HepG2 (cell line): ENCODE data around the gene CTDNEP1. TPM values are rescaled to one million over a fixed set of nuclear protein-coding genes. Genes with fewer than 3 reads are reported as not detected.
A peak's percentile ranks its signal among the peaks of the same experiment; 100 is the strongest.

Experiments
- ATAC-seq: fragments of 200-7000 bp; cut with Tn5 transposase; 3 replicates; pipeline ENCODE4 v1.9.1; 2020; ENCODE audit warnings: mild to moderate bottlenecking, moderate library complexity
- BruUV-seq: library from RNA; stranded (reverse); fragments of 400-500 nt; replicated peaks from 2 replicates; lab custom pipeline; 2021; lab: Mats Ljungman, UMichigan
- CTCF ChIA-PET: fragments of 300-600 bp; formaldehyde crosslinking; extraction: SDS; loops from one replicate; lab custom pipeline; 2021; ENCODE audit warnings: low total read pairs, inconsistent platforms, low intra/inter-chr PET ratio; lab: Yijun Ruan, JAX
- POLR2A ChIA-PET: fragments of 350-600 bp; sonication (Branson Sonifier 250); formaldehyde crosslinking; loops from one replicate; lab custom pipeline; 2020; ENCODE audit warnings: antibody characterized with exemption, inconsistent platforms; lab: Yijun Ruan, JAX
- DNase-seq: peaks from one replicate; pipeline ENCODE4 v3.0.0-alpha.2; 2015; ENCODE audit warnings: low spot score
- FAIRE-seq: peaks from 3 replicates; lab custom pipeline; 2011; peaks lifted over from hg19 to GRCh38; lab: Jason Lieb, UNC
- H2AFZ ChIP-seq: one replicate; pipeline ENCODE4 v1.6.1; 2011; ENCODE audit warnings: low read length, inconsistent platforms
- H3K27ac ChIP-seq: fragments of 300-600 bp; 3 replicates; pipeline ENCODE4 v1.8.0; 2011; ENCODE audit warnings: mixed run types, mild to moderate bottlenecking, mixed read lengths, low read length, inconsistent platforms; ENCODE audit not compliant: insufficient read depth; ENCODE audit errors: extremely low read length
- H3K27me3 ChIP-seq, 2 experiments: fragments of 200-600 bp in 1 of 2; 2 replicates in 1 of 2; 3 replicates in 1 of 2; pipeline versions ENCODE4 v1.6.0 to v1.8.0; 2011; ENCODE audit warnings: low read length in 2 of 2, mild to moderate bottlenecking in 2 of 2, moderate library complexity in 2 of 2, inconsistent platforms in 1 of 2; ENCODE audit not compliant: insufficient read depth in 2 of 2, control insufficient read depth in 1 of 2
- H3K36me3 ChIP-seq, 2 experiments: fragments of 200-600 bp in 1 of 2; replicated peaks in 1 of 2; 2 replicates in 1 of 2; 3 replicates in 1 of 2; pipeline versions ENCODE4 v1.5.1 to v1.8.0; 2011; ENCODE audit warnings: low read length in 2 of 2, inconsistent platforms in 1 of 2; ENCODE audit not compliant: insufficient read depth in 2 of 2, control insufficient read depth in 1 of 2
- H3K4me1 ChIP-seq: 2 replicates; pipeline ENCODE4 v1.5.1; 2012; ENCODE audit warnings: low read length, inconsistent platforms; ENCODE audit not compliant: insufficient read depth
- H3K4me2 ChIP-seq: 2 replicates; pipeline ENCODE4 v1.6.0; 2011; ENCODE audit warnings: low read depth, low read length, inconsistent platforms
- H3K4me3 ChIP-seq, 3 experiments: fragments of 200-600 bp in 1 of 3; sonication (generic), shearing (Covaris generic) in 1 of 3; replicated peaks in 1 of 3; 2 replicates each; pipeline ENCODE4 v1.5.1; 2011 to 2016; ENCODE audit warnings: low read length in 3 of 3, inconsistent platforms in 2 of 3, low read depth in 2 of 3, mild to moderate bottlenecking in 2 of 3, control low read depth in 1 of 3, mixed read lengths in 1 of 3; ENCODE audit not compliant: insufficient read depth in 1 of 3
- H3K79me2 ChIP-seq: one replicate; pipeline ENCODE4 v1.6.1; 2011; ENCODE audit warnings: low read length, inconsistent platforms; ENCODE audit not compliant: insufficient read depth
- H3K9ac ChIP-seq: 2 replicates; pipeline ENCODE4 v1.6.0; 2011; ENCODE audit warnings: mild to moderate bottlenecking, low read depth, low read length, inconsistent platforms; ENCODE audit not compliant: insufficient read depth
- H3K9me3 ChIP-seq: 2 replicates; pipeline ENCODE4 v1.5.1; 2012; ENCODE audit warnings: mild to moderate bottlenecking, low read length
- H4K20me1 ChIP-seq: 2 replicates; pipeline ENCODE4 v1.6.0; 2011; ENCODE audit warnings: inconsistent platforms, mild to moderate bottlenecking, low read length, moderate library complexity; ENCODE audit not compliant: insufficient read depth
- ESRRA ChIP-seq: sonication (generic); formaldehyde crosslinking; IDR thresholded peaks from 2 replicates; pipeline ENCODE4 v1.5.1; 2020; ENCODE audit warnings: mild to moderate bottlenecking, low read depth, missing genetic modification reagents
- LCORL ChIP-seq, 2 experiments: fragments of 450-650 bp in 1 of 2; sonication (generic) in 1 of 2; formaldehyde crosslinking in 1 of 2; IDR thresholded peaks; 2 replicates each; pipeline versions ENCODE4 v1.5.0 to v1.6.1; 2017 to 2020; ENCODE audit warnings: antibody characterized with exemption in 1 of 2, missing genetic modification reagents in 1 of 2
- MBNL3 ChIP-seq: fragments of 250-450 bp; sonication (Bioruptor Pico); conservative IDR thresholded peaks from 2 replicates; pipeline ENCODE4 v1.8.0; 2022; ENCODE audit warnings: mild to moderate bottlenecking, inconsistent platforms
- MXD1 ChIP-seq: sonication (generic); formaldehyde crosslinking; IDR thresholded peaks from 2 replicates; pipeline ENCODE4 v1.4.0; 2020; ENCODE audit warnings: mild to moderate bottlenecking, missing genetic modification reagents
- MYPOP ChIP-seq: sonication (generic); formaldehyde crosslinking; IDR thresholded peaks from 2 replicates; pipeline ENCODE4 v1.8.1; 2023; ENCODE audit warnings: mild to moderate bottlenecking, moderate library complexity, missing genetic modification reagents
- PATZ1 ChIP-seq: sonication (generic); formaldehyde crosslinking; IDR thresholded peaks from 2 replicates; pipeline ENCODE4 v1.4.0; 2020; ENCODE audit warnings: missing genetic modification reagents
- SMARCE1 ChIP-seq: fragments of 450-650 bp; IDR thresholded peaks from 2 replicates; pipeline ENCODE4 v1.6.1; 2017; ENCODE audit warnings: borderline replicate concordance
- ZBTB20 ChIP-seq: sonication (generic); formaldehyde crosslinking; IDR thresholded peaks from 2 replicates; pipeline ENCODE4 v1.8.1; 2023; ENCODE audit warnings: missing genetic modification reagents, low read depth, mild to moderate bottlenecking, borderline replicate concordance
- ZBTB21 ChIP-seq: sonication (generic); formaldehyde crosslinking; IDR thresholded peaks from 2 replicates; pipeline ENCODE4 v1.4.0; 2020; ENCODE audit warnings: missing genetic modification reagents
- ZFP36 ChIP-seq: fragments of 150-350 bp; IDR thresholded peaks from 2 replicates; pipeline ENCODE4 v1.6.1; 2018; ENCODE audit warnings: borderline replicate concordance, low read length, low read depth; ENCODE audit not compliant: partially characterized antibody
- ZMYM4 ChIP-seq: sonication (generic); formaldehyde crosslinking; IDR thresholded peaks from 2 replicates; pipeline ENCODE4 v1.8.1; 2023; ENCODE audit warnings: mild to moderate bottlenecking, missing genetic modification reagents
- ZNF326 ChIP-seq: sonication (generic); formaldehyde crosslinking; IDR thresholded peaks from 2 replicates; pipeline ENCODE4 v1.4.0; 2020; ENCODE audit warnings: missing genetic modification reagents, borderline replicate concordance
- ZNF564 ChIP-seq: sonication (generic); formaldehyde crosslinking; IDR thresholded peaks from 2 replicates; pipeline ENCODE4 v1.8.1; 2023; ENCODE audit warnings: mild to moderate bottlenecking, missing genetic modification reagents
- ZNF710 ChIP-seq: sonication (generic); formaldehyde crosslinking; IDR thresholded peaks from 2 replicates; pipeline ENCODE4 v1.5.0; 2020; ENCODE audit warnings: mild to moderate bottlenecking, missing genetic modification reagents, borderline replicate concordance
- ZNF773 ChIP-seq: sonication (generic); formaldehyde crosslinking; IDR thresholded peaks from 2 replicates; pipeline ENCODE4 v1.4.0; 2020; ENCODE audit warnings: missing genetic modification reagents, borderline replicate concordance
- WGBS: methylation state at CpG from one replicate; pipeline ENCODE4 v1.1.6; 2017; ENCODE audit warnings: low lambda C conversion rate; 5-methylcytosine and 5-hydroxymethylcytosine counted together
- in situ Hi-C: cut with HindIII; loops from 2 replicates; pipeline ENCODE4 v1.10.0; 2017; ENCODE audit warnings: low pct_unique_long_range_greater_than_20kb; ENCODE audit not compliant: extremely low pct_ligation_motif_present
- intact Hi-C: fragments of 100-400 bp; cut with micrococcal nuclease; formaldehyde crosslinking; loops from one replicate; pipeline ENCODE4 v1.10.0; 2022; ENCODE audit not compliant: unreplicated experiment
- polyA plus RNA-seq, 8 experiments: library from polyadenylated mRNA; depleted of rRNA in 3 of 8; stranded (reverse) in 7 of 8; unstranded in 1 of 8; fragments of >200 nt; fragmentation: Illumina TruSeq in 4 of 8; extraction: Trizol in 4 of 8; gene quantifications; 2 replicates each; pipeline versions ENCODE4 v1.2.1 to v1.2.3, GENCODE V29; 2011 to 2016; ENCODE audit warnings: low read depth in 4 of 8, missing spikeins in 1 of 8, mixed read lengths in 1 of 8; ENCODE audit not compliant: insufficient read depth in 1 of 8
- total RNA-seq, 5 experiments: library from RNA; depleted of rRNA; stranded (reverse); fragments of >200 nt; fragmentation: Illumina TruSeq; extraction: Trizol; gene quantifications; 2 replicates each; pipeline ENCODE4 v1.2.3, GENCODE V29; 2016; ENCODE audit warnings: low read depth in 1 of 5

The CTDNEP1 gene
- total and polyA plus RNA-seq, 2 of the 13 experiments (the other 11 are each of a cell fraction or from before 2014, with no cell fraction given): 19.8 to 118 TPM

GRCh38 chr17:7241783-7242716, 9.5 kb downstream of the CTDNEP1 start, which contains the start of gene GABARAP:
GABARAP (minus strand) TSS chr17:7242449; CDS start chr17:7242330, 119 bp downstream.
- peak within 1 kb of the TSS; percentile 61 to 85 (median 68) for H3K4me3 ChIP-seq
- H3K27ac ChIP-seq: peak within 1 kb of the TSS; percentile 86
- H2AFZ ChIP-seq: peak within 1 kb of the TSS; percentile 73
- intact Hi-C loops (loop anchor here (5.0 kb wide), 1 partner anchor 40 kb away; the partner anchor contains the start of gene SLC2A4), in situ Hi-C loops (no loop called here)
- FAIRE-seq (peak; percentile 84), DNase-seq (peak; percentile 82), ATAC-seq (peak; percentile 50)
- H3K36me3 ChIP-seq: peaks cover 5 to 27% of the 10 kb centered on the region in 2 experiments; a peak in 4 of 5 replicates
- peak within 1 kb of the TSS; percentile 92 for H3K9ac ChIP-seq
- POLR2A ChIA-PET: interaction anchor here (0.7 to 4.3 kb wide), 20 partner anchors 8 to 206 kb away, joined by 3 to 35 read pairs (median 5); partner anchors contain the start of genes ACADVL, ASGR1, ASGR2 and CTDNEP1
- 1% methylated on average over 44 of the region's 62 CpGs for WGBS
- CTCF ChIA-PET: interaction anchor here (1.6 kb wide), 1 partner anchor 54 kb away, joined by 11 read pairs; no protein-coding TSS in a partner anchor
- peaks cover 40% of the 10 kb centered on the region for H3K79me2 ChIP-seq
- H3K4me1 ChIP-seq: peaks cover 28% of the 10 kb centered on the region
- H3K4me2 ChIP-seq: peak within 1 kb of the TSS; percentile 97
- H4K20me1 ChIP-seq: no peaks in the 10 kb centered on the region
- H3K9me3 ChIP-seq: no peaks in the 10 kb centered on the region
- no peaks in the 10 kb centered on the region; a peak in 1 of 5 replicates for H3K27me3 ChIP-seq
- BruUV-seq: TSS peak; percentile 77
- TF ChIP-seq ZNF564 (peak; percentile 44; the same call in 1 of the 2 replicates), MBNL3 (CRISPR knock-in tag) (no peak), ZMYM4 (CRISPR knock-in tag) (peak; percentile 47), SMARCE1 (no peak), ESRRA (CRISPR knock-in tag) (peak; percentile 46; the same call in 1 of the 2 replicates), ZBTB21 (CRISPR knock-in tag) (no peak), MXD1 (CRISPR knock-in tag) (peak; percentile 63; the same call in 1 of the 2 replicates), ZFP36 (no peak), LCORL (IDR thresholded peaks at IDR 0.05) (no peak), LCORL (CRISPR knock-in tag; IDR thresholded peaks at IDR 0.05) (0 out of 2 replicates have a peak, but pooled peaks have one; percentile 48), ZBTB20 (CRISPR knock-in tag) (0 out of 2 replicates have a peak, but pooled peaks have one; percentile 54), ZNF773 (CRISPR knock-in tag) (no peak), ZNF710 (CRISPR knock-in tag) (0 out of 2 replicates have a peak, but pooled peaks have one; percentile 49), ZNF326 (CRISPR knock-in tag) (no peak), MYPOP (no peak; the same call in none of the 2 replicates), PATZ1 (CRISPR knock-in tag) (peak; percentile 97)
